RWPE2 (cell line): ENCODE data around the gene ARID3A.
A peak's percentile ranks its signal among the peaks of the same experiment; 100 is the strongest.

Source experiments
- ATAC-seq: fragments of 200-7000 bp; cut with Tn5 transposase; 3 replicates; pipeline ENCODE4 v1.9.1; 2021; ENCODE audit warnings: low read depth
- DNase-seq: peaks from one replicate; pipeline ENCODE4 v3.0.0-alpha.2; 2020; ENCODE audit warnings: low spot score
- H3K27ac ChIP-seq: fragments of 450-650 bp; 2 replicates; pipeline ENCODE4 v1.5.1; 2017; ENCODE audit warnings: mild to moderate bottlenecking; ENCODE audit not compliant: poor library complexity, severe bottlenecking
- H3K27me3 ChIP-seq: fragments of 250-450 bp; sonication (Bioruptor Pico); 2 replicates; pipeline ENCODE4 v1.5.1; 2021; ENCODE audit warnings: mild to moderate bottlenecking, moderate library complexity; ENCODE audit not compliant: insufficient read depth, poor library complexity, severe bottlenecking
- H3K36me3 ChIP-seq: fragments of 250-450 bp; sonication (Bioruptor Pico); 2 replicates; pipeline ENCODE4 v1.5.1; 2020; ENCODE audit warnings: low read depth, mild to moderate bottlenecking, moderate library complexity
- H3K4me1 ChIP-seq: fragments of 250-450 bp; sonication (Bioruptor Pico); 2 replicates; pipeline ENCODE4 v1.5.1; 2021; ENCODE audit warnings: mild to moderate bottlenecking, moderate library complexity; ENCODE audit not compliant: insufficient read depth, poor library complexity, severe bottlenecking
- H3K4me3 ChIP-seq: fragments of 250-450 bp; sonication (Bioruptor Pico); 2 replicates; pipeline ENCODE4 v1.5.1; 2021; ENCODE audit warnings: mild to moderate bottlenecking, moderate library complexity; ENCODE audit not compliant: severe bottlenecking
- H3K9me3 ChIP-seq: fragments of 250-450 bp; sonication (Bioruptor Pico); 2 replicates; pipeline ENCODE4 v1.5.1; 2021; ENCODE audit warnings: mild to moderate bottlenecking, moderate library complexity; ENCODE audit not compliant: severe bottlenecking
- TF ChIP-seq, protein P1 (sequence below): fragments of 450-650 bp; IDR thresholded peaks from one replicate; pipeline ENCODE4 v1.5.1; 2017; ENCODE audit warnings: mild to moderate bottlenecking, moderate library complexity; ENCODE audit not compliant: poor library complexity, severe bottlenecking

The ARID3A gene

DNA sequence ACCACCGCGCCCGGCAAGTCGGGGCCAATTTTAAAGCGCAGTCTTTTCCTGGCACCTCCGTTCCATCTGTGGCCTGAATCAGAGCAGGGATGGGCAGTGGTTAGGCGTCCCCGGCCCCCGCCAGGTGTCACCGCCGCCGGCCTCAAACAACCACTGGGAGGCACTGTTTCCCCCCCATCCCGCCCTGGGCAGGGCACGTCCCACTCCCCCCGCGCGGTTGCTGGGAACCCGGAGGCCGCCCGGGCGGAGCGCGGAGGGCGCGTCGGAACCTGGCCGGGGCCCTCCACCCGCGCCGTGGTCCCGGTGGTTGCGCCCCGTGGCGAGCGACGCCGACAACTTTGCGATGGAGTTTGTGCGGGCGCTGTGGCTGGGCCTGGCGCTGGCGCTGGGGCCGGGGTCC lies 74.3 kb downstream of the ARID3A start, which contains the start of gene GRIN3B:
GRIN3B (plus strand) TSS at position 325 of the 400 bp plus-strand sequence; CDS start at position 344, 19 bp downstream.
- H3K4me1 ChIP-seq, result no peaks in the 10 kb centered on the region
- ATAC-seq (peak; percentile 32; the same call in 2 of the 3 replicates), DNase-seq (no peak)
- peaks cover 44% of the 10 kb centered on the region for H3K27me3 ChIP-seq
- no peaks in the 10 kb centered on the region for H3K9me3 ChIP-seq
- H3K4me3 ChIP-seq, result peak within 1 kb of the TSS; percentile 22
- no peak within 1 kb of the TSS for H3K27ac ChIP-seq
- H3K36me3 ChIP-seq, result no peaks in the 10 kb centered on the region
- TF ChIP-seq, protein P1, sequence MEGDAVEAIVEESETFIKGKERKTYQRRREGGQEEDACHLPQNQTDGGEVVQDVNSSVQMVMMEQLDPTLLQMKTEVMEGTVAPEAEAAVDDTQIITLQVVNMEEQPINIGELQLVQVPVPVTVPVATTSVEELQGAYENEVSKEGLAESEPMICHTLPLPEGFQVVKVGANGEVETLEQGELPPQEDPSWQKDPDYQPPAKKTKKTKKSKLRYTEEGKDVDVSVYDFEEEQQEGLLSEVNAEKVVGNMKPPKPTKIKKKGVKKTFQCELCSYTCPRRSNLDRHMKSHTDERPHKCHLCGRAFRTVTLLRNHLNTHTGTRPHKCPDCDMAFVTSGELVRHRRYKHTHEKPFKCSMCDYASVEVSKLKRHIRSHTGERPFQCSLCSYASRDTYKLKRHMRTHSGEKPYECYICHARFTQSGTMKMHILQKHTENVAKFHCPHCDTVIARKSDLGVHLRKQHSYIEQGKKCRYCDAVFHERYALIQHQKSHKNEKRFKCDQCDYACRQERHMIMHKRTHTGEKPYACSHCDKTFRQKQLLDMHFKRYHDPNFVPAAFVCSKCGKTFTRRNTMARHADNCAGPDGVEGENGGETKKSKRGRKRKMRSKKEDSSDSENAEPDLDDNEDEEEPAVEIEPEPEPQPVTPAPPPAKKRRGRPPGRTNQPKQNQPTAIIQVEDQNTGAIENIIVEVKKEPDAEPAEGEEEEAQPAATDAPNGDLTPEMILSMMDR, result peak; percentile 44

DNA sequence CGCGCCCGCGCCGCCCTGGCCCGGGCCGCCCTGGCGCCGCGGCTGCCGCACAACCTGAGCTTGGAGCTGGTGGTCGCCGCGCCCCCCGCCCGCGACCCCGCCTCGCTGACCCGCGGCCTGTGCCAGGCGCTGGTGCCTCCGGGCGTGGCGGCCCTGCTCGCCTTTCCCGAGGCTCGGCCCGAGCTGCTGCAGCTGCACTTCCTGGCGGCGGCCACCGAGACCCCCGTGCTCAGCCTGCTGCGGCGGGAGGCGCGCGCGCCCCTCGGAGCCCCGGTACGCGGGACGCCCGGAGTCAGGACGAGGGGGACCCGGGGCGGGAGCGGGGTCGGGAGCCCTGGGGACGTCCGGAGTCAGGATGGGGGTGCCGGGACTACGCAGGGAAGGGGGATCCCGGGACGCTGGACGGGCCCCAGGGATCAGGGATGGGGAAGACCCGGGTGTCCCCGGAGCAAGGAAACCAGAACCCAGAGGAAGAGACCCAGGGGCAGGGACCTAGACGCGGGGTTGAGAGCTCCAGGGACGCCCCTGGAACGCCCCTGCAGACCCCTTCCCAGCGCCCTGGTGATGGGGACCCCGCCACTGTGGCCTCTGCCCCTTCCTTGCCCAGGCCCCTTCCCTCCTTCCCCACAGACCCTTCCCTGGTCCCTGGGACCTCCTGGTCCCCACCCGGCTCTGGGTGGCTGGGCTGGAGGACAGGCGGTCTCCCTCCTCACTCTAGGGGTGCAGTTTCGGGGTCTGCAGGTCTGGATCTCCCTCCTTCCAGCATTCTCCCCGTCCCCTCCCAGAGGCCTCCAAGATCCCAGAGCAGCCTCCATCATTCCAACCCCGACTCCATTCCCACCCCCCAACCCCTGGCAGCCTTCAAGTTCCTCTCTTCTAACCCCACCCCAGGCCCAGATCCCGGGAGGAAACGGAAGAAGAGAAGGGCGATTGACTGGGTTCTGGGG lies 75.0 kb downstream of the ARID3A start:
- Histone ChIP-seq H3K36me3 (no peaks in the 10 kb centered on the region), H3K27me3 (peaks cover 44% of the 10 kb centered on the region), H3K9me3 (no peaks in the 10 kb centered on the region), H3K27ac (no peak overlapping the region), H3K4me1 (no peaks in the 10 kb centered on the region), H3K4me3 (peak overlapping the region; percentile 22)
- TF ChIP-seq, protein P1, result no peak
- DNase-seq (no peak), ATAC-seq (no peak)

DNA sequence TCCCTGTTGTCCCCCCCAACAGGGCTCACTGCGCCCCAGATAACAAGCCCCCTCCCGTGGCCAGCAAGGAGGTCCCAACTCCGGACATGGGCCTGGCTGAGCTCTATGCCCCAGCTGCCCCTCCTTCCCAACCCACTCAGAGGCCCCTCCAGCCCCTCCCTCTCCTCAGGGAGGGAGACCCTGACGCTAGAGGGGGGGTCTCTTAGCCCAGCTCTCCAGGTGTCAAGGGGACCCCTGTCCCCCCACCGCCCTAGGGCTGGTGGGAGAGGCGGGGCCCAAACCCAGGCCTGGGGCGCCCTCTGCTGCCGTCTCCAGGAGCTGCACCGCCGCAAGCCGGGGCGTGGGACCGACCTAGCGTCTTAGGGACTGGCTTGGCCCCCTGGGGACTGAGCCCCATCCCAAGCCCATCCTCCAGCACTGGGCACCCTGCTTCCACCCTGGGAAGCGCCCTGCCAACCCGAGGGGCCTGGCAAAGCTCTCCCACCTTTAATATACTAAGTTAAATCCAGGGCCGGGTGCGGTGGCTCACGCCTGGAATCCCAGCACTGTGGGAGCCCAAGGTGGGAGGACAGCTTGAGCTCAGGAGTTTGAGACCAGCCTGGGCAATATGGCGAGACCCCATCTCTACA lies 75.8 kb downstream of the ARID3A start:
- no peak for DNase-seq
- no peaks in the 10 kb centered on the region for H3K36me3 ChIP-seq
- ATAC-seq, result peak; percentile 37; the same call in 2 of the 3 replicates
- no peaks in the 10 kb centered on the region for H3K9me3 ChIP-seq
- no peak overlapping the region for H3K4me3 ChIP-seq
- no peak overlapping the region for H3K27ac ChIP-seq
- peaks cover 42% of the 10 kb centered on the region for H3K27me3 ChIP-seq
- H3K4me1 ChIP-seq, result no peaks in the 10 kb centered on the region
- TF ChIP-seq, protein P1, result peak; percentile 79

DNA sequence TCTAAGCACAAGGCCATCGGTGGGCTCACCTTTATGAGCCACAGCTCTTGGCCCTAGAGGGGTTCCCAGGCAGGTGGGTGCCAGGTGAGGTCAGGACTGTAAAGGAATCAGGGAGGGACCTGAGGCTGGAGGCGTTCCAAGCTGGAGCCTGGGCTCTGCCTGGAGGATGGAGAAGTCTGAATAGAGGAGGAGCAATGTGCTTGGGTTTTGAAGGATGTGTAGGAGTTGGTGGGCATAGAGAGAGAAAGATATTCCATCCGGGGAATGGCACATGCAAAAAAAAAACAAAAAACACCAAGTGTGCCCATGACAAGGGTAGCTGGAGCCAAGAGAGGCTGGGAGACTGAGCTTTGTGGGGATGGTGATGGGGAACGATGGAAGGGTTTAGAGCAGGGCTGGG lies 76.8 kb downstream of the ARID3A start:
- Histone ChIP-seq H3K4me1 (no peaks in the 10 kb centered on the region), H3K9me3 (no peaks in the 10 kb centered on the region), H3K27me3 (peaks cover 34% of the 10 kb centered on the region), H3K36me3 (no peaks in the 10 kb centered on the region), H3K4me3 (no peak overlapping the region), H3K27ac (no peak overlapping the region)
- TF ChIP-seq, protein P1, result no peak
- DNase-seq, result no peak
- no peak for ATAC-seq
